A549 (cell line): ENCODE data around the gene EML1. TPM values are rescaled to one million over a fixed set of nuclear protein-coding genes. Genes with fewer than 3 reads are reported as not detected.

Experiments used
- ATAC-seq, 2 experiments: fragments of 200-7000 bp in 1 of 2; fragments of >200 bp in 1 of 2; cut with Nextera tagmentation in 1 of 2; cut with Tn5 transposase in 1 of 2; 3 replicates each; pipeline versions ENCODE4 v1.8.0 to v1.9.1; 2018 to 2020; ENCODE audit warnings: mild to moderate bottlenecking in 1 of 2, moderate library complexity in 1 of 2
- CTCF ChIA-PET: fragments of 300-600 bp; sonication (Branson Sonifier 250); formaldehyde crosslinking; extraction: SDS; loops from one replicate; lab custom pipeline; 2021; ENCODE audit warnings: antibody characterized with exemption, inconsistent platforms; lab: Yijun Ruan, JAX
- POLR2A ChIA-PET: fragments of 350-600 bp; formaldehyde crosslinking; extraction: SDS; loops from one replicate; lab custom pipeline; 2021; ENCODE audit warnings: antibody characterized with exemption, inconsistent platforms; lab: Yijun Ruan, JAX
- DNase-seq, 2 experiments: peaks; one replicate each; pipeline versions ENCODE4 v3.0.0 to v3.0.0-alpha.2; 2011 to 2016; ENCODE audit warnings: low read depth in 1 of 2, low spot score in 1 of 2
- FAIRE-seq: peaks from 2 replicates; lab custom pipeline; 2011; peaks lifted over from hg19 to GRCh38; lab: Jason Lieb, UNC
- H3K27ac ChIP-seq, 2 experiments: fragments of >200 bp; sonication (Bioruptor Twin); formaldehyde crosslinking; 3 replicates each; pipeline ENCODE4 v1.5.1; 2016 to 2017
- H3K4me1 ChIP-seq: fragments of >200 bp; sonication (Bioruptor Twin); formaldehyde crosslinking; 3 replicates; pipeline ENCODE4 v1.6.1; 2016
- H3K4me2 ChIP-seq: fragments of >200 bp; sonication (Bioruptor Twin); formaldehyde crosslinking; 3 replicates; pipeline ENCODE4 v1.6.1; 2016
- H3K4me3 ChIP-seq: fragments of >200 bp; sonication (Bioruptor Twin); formaldehyde crosslinking; 3 replicates; pipeline ENCODE4 v1.5.1; 2016
- H3K9me3 ChIP-seq: fragments of >200 bp; sonication (Bioruptor Twin); formaldehyde crosslinking; 3 replicates; pipeline ENCODE4 v1.6.1; 2016
- BHLHE40 ChIP-seq: IDR thresholded peaks from 2 replicates; pipeline ENCODE4 v1.6.1; 2012; ENCODE audit warnings: low read depth, low read length, inconsistent platforms
- CHD4 ChIP-seq: fragments of 200-600 bp; sonication (generic); IDR thresholded peaks from 2 replicates; pipeline ENCODE4 v1.6.1; 2016; ENCODE audit warnings: antibody characterized with exemption, mild to moderate bottlenecking, borderline replicate concordance
- ESRRA ChIP-seq: fragments of 150-350 bp; IDR thresholded peaks from 2 replicates; pipeline ENCODE4 v1.6.1; 2014; ENCODE audit warnings: mild to moderate bottlenecking, low read length, borderline replicate concordance
- FOSB ChIP-seq: fragments of 250-450 bp; sonication (Bioruptor Pico); IDR thresholded peaks from 2 replicates; pipeline ENCODE4 v1.5.0; 2020; ENCODE audit warnings: mild to moderate bottlenecking, moderate library complexity
- FOSL2 ChIP-seq, 2 experiments: fragments of 450-650 bp in 1 of 2; fragments of >200 bp in 1 of 2; sonication (Bioruptor Twin) in 1 of 2; formaldehyde crosslinking; IDR thresholded peaks; 2 replicates each; pipeline versions ENCODE4 v1.5.0 to v1.6.1; 2016 to 2020; ENCODE audit warnings: mild to moderate bottlenecking in 1 of 2, moderate library complexity in 1 of 2
- FOXS1 ChIP-seq: fragments of 250-450 bp; sonication (Bioruptor Pico); IDR thresholded peaks from 2 replicates; pipeline ENCODE4 v1.5.0; 2020; ENCODE audit warnings: mild to moderate bottlenecking, moderate library complexity
- HEYL ChIP-seq: fragments of 250-450 bp; sonication (Bioruptor Pico); IDR thresholded peaks from 2 replicates; pipeline ENCODE4 v1.8.0; 2021; ENCODE audit warnings: mild to moderate bottlenecking, moderate library complexity
- KDM1A ChIP-seq: fragments of 200-600 bp; sonication (generic); IDR thresholded peaks from 2 replicates; pipeline ENCODE4 v1.6.1; 2016; ENCODE audit warnings: low read depth, mild to moderate bottlenecking
- MAFK ChIP-seq: fragments of 450-650 bp; IDR thresholded peaks from 2 replicates; pipeline ENCODE4 v1.6.1; 2014; ENCODE audit not compliant: partially characterized antibody
- MYC ChIP-seq: IDR thresholded peaks from 2 replicates; pipeline ENCODE4 v1.6.1; 2012; ENCODE audit warnings: mild to moderate bottlenecking, inconsistent platforms, low read length, improper control_type of control experiment, borderline replicate concordance
- NR3C1 ChIP-seq: fragments of >200 bp; sonication (Bioruptor Twin); formaldehyde crosslinking; IDR thresholded peaks from 3 replicates; pipeline ENCODE4 v1.6.1; 2017
- PHF8 ChIP-seq: fragments of 200-600 bp; sonication (generic); IDR thresholded peaks from 2 replicates; pipeline ENCODE4 v1.6.1; 2016; ENCODE audit warnings: low read depth, mild to moderate bottlenecking, antibody characterized with exemption, moderate library complexity, borderline replicate concordance
- RAD21 ChIP-seq, 2 experiments: fragments of >200 bp in 1 of 2; sonication (Bioruptor Twin) in 1 of 2; formaldehyde crosslinking in 1 of 2; IDR thresholded peaks in 1 of 2; conservative IDR thresholded peaks in 1 of 2; 2 replicates in 1 of 2; 3 replicates in 1 of 2; pipeline ENCODE4 v1.6.1; 2012 to 2018; ENCODE audit warnings: inconsistent platforms in 1 of 2
- RARB ChIP-seq: fragments of 250-450 bp; sonication (Bioruptor Pico); IDR thresholded peaks from 2 replicates; pipeline ENCODE4 v1.8.0; 2021; ENCODE audit warnings: mild to moderate bottlenecking, moderate library complexity
- SMC3 ChIP-seq: fragments of >200 bp; sonication (Bioruptor Twin); formaldehyde crosslinking; IDR thresholded peaks from 3 replicates; pipeline ENCODE4 v1.6.1; 2018; ENCODE audit warnings: inconsistent platforms
- TP53 ChIP-seq: fragments of 250-450 bp; sonication (Bioruptor Pico); IDR thresholded peaks from 2 replicates; pipeline ENCODE4 v1.5.0; 2021; ENCODE audit warnings: mild to moderate bottlenecking, moderate library complexity
- ZC3H11A ChIP-seq: fragments of 450-650 bp; IDR thresholded peaks from 2 replicates; pipeline ENCODE4 v1.6.1; 2014; ENCODE audit warnings: antibody characterized with exemption, mild to moderate bottlenecking
- ZFP36 ChIP-seq: fragments of 450-650 bp; IDR thresholded peaks from 2 replicates; pipeline ENCODE4 v1.6.1; 2014; ENCODE audit warnings: borderline replicate concordance; ENCODE audit not compliant: partially characterized antibody
- ZNF302 ChIP-seq: fragments of 250-450 bp; sonication (Bioruptor Pico); IDR thresholded peaks from 2 replicates; pipeline ENCODE4 v1.9.0; 2021; ENCODE audit warnings: inconsistent platforms, mild to moderate bottlenecking, moderate library complexity
- WGBS: methylation state at CpG from one replicate; pipeline ENCODE4 v1.1.6; 2017; ENCODE audit errors: missing lambda C conversion rate; 5-methylcytosine and 5-hydroxymethylcytosine counted together
- polyA plus RNA-seq, 4 experiments: library from polyadenylated mRNA; depleted of rRNA in 3 of 4; stranded (reverse); fragments of >200 nt; fragmentation: RNase III in 1 of 4; extraction: RNeasy Plus Mini Kit Qiagen cat#74134 plus additional on column Dnase treatment in 1 of 4; gene quantifications; 2 replicates in 3 of 4; 3 replicates in 1 of 4; pipeline ENCODE4 v1.2.3, GENCODE V29; 2011 to 2017
- TF ChIP-seq, protein P1 (sequence below): fragments of >200 bp; sonication (Bioruptor Twin); formaldehyde crosslinking; IDR thresholded peaks from 3 replicates; pipeline ENCODE4 v1.6.1; 2016
- TF ChIP-seq, protein P2 (sequence below): fragments of >200 bp; sonication (Bioruptor Twin); formaldehyde crosslinking; IDR thresholded peaks from 3 replicates; pipeline ENCODE4 v1.5.1; 2016
- TF ChIP-seq, protein P3 (sequence below): IDR thresholded peaks from 2 replicates; pipeline ENCODE4 v1.6.1; 2012
- TF ChIP-seq, protein P4 (sequence below): fragments of 250-450 bp; sonication (Bioruptor Pico); IDR thresholded peaks from 2 replicates; pipeline ENCODE4 v1.5.0; 2021; ENCODE audit warnings: mild to moderate bottlenecking, moderate library complexity, borderline replicate concordance

Gene EML1
- polyA plus RNA-seq, 2 of the 4 experiments (the other 2 are of a cell fraction): 29.7 to 30.8 TPM

DNA sequence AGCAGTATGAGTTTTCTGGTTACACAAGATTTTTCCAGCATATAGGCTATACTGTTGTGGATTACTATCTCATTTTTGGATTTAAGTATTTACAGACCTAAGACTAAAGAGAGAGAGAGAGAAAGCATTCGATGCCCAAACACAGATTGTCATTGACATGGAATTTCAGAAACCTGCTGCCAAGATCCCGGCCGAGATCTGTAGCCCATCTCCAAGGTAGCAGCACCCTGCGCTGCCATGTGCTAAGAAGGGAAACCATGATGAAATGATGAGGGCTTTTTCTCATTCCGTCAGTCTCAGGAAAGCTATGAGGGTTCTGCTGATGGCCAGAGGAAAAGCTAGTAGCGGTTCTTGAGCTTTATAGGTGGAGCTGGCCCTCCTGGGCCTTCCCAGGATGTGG, 136.4 kb downstream of the EML1 start:
- FAIRE-seq (no peak), DNase-seq (no peak), ATAC-seq (no peak)
- H3K4me3 ChIP-seq: no peak overlapping the region
- 91% methylated on average over 6 of the region's 6 CpGs for WGBS
- ChIA-PET POLR2A (no interaction called here), CTCF (interaction anchor here (2.4 to 4.5 kb wide), 2 partner anchors 13 to 17 kb away, joined by 9 to 22 read pairs; no protein-coding TSS in a partner anchor)
- H3K4me1 ChIP-seq: no peaks in the 10 kb centered on the region
- peaks cover 4% of the 10 kb centered on the region; the same call in 2 of the 3 replicates for H3K9me3 ChIP-seq
- TF ChIP-seq, protein P1, sequence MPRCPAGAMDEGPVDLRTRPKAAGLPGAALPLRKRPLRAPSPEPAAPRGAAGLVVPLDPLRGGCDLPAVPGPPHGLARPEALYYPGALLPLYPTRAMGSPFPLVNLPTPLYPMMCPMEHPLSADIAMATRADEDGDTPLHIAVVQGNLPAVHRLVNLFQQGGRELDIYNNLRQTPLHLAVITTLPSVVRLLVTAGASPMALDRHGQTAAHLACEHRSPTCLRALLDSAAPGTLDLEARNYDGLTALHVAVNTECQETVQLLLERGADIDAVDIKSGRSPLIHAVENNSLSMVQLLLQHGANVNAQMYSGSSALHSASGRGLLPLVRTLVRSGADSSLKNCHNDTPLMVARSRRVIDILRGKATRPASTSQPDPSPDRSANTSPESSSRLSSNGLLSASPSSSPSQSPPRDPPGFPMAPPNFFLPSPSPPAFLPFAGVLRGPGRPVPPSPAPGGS: no peak
- no peak for TF ChIP-seq FOXS1 (CRISPR knock-in tag)
- no peak for TF ChIP-seq BHLHE40
- no peak for TF ChIP-seq ESRRA
- TF ChIP-seq PHF8: no peak
- TF ChIP-seq FOSB (CRISPR knock-in tag): no peak
- TF ChIP-seq RAD21 (conservative IDR thresholded peaks at IDR 0.05 in 1 of 2, IDR thresholded peaks at IDR 0.05 in 1 of 2): no peak
- TF ChIP-seq, protein P2, sequence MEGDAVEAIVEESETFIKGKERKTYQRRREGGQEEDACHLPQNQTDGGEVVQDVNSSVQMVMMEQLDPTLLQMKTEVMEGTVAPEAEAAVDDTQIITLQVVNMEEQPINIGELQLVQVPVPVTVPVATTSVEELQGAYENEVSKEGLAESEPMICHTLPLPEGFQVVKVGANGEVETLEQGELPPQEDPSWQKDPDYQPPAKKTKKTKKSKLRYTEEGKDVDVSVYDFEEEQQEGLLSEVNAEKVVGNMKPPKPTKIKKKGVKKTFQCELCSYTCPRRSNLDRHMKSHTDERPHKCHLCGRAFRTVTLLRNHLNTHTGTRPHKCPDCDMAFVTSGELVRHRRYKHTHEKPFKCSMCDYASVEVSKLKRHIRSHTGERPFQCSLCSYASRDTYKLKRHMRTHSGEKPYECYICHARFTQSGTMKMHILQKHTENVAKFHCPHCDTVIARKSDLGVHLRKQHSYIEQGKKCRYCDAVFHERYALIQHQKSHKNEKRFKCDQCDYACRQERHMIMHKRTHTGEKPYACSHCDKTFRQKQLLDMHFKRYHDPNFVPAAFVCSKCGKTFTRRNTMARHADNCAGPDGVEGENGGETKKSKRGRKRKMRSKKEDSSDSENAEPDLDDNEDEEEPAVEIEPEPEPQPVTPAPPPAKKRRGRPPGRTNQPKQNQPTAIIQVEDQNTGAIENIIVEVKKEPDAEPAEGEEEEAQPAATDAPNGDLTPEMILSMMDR: no peak
- TF ChIP-seq ZFP36: no peak
- TF ChIP-seq, protein P3, sequence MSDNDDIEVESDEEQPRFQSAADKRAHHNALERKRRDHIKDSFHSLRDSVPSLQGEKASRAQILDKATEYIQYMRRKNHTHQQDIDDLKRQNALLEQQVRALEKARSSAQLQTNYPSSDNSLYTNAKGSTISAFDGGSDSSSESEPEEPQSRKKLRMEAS: no peak
- no peak for TF ChIP-seq MAFK
- H3K4me2 ChIP-seq: no peak overlapping the region
- H3K27ac ChIP-seq: no peak overlapping the region

DNA sequence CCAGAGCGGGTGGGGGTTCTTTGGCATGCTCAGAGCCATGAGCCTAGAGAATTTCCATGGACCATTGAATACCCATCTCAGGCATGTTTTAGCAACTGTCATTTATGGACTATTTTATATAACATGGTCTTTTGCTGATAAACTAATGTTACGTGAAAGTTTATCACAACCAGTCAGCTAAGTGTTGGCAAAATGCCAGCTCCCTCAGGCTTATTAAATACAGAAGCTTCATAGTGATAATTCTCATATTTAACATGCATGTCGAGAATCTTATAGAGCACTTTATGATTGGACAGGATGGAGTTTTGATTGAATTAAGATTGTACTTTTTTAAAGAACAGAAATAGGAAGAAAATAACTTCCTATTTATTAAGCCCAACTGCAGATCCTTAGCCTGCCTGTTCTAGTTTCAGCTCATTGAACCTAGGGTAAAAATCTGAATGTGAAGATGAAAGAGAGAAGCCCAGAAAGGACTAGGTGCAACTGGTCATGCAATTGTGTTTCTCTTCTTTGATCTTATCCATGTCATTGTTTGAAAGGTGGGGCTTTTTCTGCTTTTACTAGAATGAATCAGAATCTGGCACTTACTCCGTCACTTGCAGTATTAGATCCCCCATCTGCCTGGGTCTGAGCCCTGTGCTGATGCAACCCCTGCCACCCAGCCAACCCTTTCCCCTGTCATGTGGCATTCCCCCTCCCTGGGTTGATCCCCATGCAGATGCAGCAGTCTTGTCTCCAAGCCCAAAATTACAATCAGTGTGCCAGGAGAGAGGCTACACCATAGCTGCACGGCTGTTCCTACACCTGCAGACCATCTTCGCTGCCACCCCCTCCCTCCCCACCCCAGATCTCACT, 137.4 kb downstream of the EML1 start:
- no peak overlapping the region for H3K27ac ChIP-seq
- TF ChIP-seq KDM1A (no peak), HEYL (no peak)
- TF ChIP-seq, all 56 proteins: peak for 0
- ATAC-seq (no peak), DNase-seq (no peak), FAIRE-seq (no peak)
- no peaks in the 10 kb centered on the region for H3K4me1 ChIP-seq
- ChIA-PET POLR2A (no interaction called here), CTCF (interaction anchor here (2.0 to 4.5 kb wide), 3 partner anchors 10 to 16 kb away, joined by 6 to 22 read pairs (median 9); no protein-coding TSS in a partner anchor)
- H3K4me2 ChIP-seq: no peak overlapping the region
- peaks cover 4% of the 10 kb centered on the region; the same call in 2 of the 3 replicates for H3K9me3 ChIP-seq
- H3K4me3 ChIP-seq: no peak overlapping the region
- 91% methylated on average over 6 of the region's 6 CpGs for WGBS

DNA sequence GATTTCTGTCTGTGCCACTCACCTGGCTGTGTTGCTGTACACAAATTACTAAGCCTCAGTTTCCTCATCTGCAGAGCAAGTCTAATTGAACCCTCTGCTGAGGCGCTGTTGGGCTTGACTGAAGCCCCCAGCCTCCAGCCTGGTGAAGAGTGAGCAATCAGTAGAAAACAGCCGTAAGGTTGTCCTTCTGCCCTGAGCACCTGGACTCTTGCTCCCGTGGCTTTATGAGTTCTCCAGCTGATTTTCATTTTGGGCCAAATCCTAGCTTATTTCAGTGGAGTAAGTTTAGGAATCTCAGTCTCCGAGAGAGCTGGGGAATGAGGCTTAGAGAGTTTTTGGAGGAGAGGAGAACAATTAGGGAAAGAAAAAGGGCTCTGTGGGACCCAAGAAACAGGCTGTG, 138.1 kb downstream of the EML1 start:
- H3K4me1 ChIP-seq: no peaks in the 10 kb centered on the region
- FAIRE-seq (no peak), ATAC-seq (no peak), DNase-seq (no peak)
- no peak overlapping the region for H3K4me2 ChIP-seq
- TF ChIP-seq FOSL2 (IDR thresholded peaks at IDR 0.05): no peak
- TF ChIP-seq FOSL2 (CRISPR knock-in tag; IDR thresholded peaks at IDR 0.05): no peak
- TF ChIP-seq SMC3: no peak
- TF ChIP-seq, protein P2: no peak
- TF ChIP-seq CHD4: no peak
- no peak for TF ChIP-seq RARB
- TF ChIP-seq ZC3H11A: no peak
- TF ChIP-seq, protein P4, sequence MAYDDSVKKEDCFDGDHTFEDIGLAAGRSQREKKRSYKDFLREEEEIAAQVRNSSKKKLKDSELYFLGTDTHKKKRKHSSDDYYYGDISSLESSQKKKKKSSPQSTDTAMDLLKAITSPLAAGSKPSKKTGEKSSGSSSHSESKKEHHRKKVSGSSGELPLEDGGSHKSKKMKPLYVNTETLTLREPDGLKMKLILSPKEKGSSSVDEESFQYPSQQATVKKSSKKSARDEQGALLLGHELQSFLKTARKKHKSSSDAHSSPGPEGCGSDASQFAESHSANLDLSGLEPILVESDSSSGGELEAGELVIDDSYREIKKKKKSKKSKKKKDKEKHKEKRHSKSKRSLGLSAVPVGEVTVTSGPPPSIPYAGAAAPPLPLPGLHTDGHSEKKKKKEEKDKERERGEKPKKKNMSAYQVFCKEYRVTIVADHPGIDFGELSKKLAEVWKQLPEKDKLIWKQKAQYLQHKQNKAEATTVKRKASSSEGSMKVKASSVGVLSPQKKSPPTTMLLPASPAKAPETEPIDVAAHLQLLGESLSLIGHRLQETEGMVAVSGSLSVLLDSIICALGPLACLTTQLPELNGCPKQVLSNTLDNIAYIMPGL (CRISPR knock-in tag): no peak
- no peak for TF ChIP-seq ZNF302
- no peak for TF ChIP-seq FOSB (CRISPR knock-in tag)
- no peak for TF ChIP-seq TP53
- TF ChIP-seq MYC: no peak
- TF ChIP-seq NR3C1: no peak
- POLR2A ChIA-PET: no interaction called here
- H3K27ac ChIP-seq: no peak overlapping the region
- H3K4me3 ChIP-seq: no peak overlapping the region
- 89% methylated on average over 4 of the region's 4 CpGs for WGBS
- CTCF ChIA-PET: interaction anchor here (2.0 to 4.5 kb wide), 2 partner anchors 11 to 15 kb away, joined by 6 to 22 read pairs; no protein-coding TSS in a partner anchor
- peaks cover 4% of the 10 kb centered on the region; the same call in 2 of the 3 replicates for H3K9me3 ChIP-seq
